ENCODE data around the gene ERC1. TPM values are rescaled to one million over a fixed set of nuclear protein-coding genes. Genes with fewer than 3 reads are reported as not detected.
A peak's percentile ranks its signal among the peaks of the same experiment; 100 is the strongest.

The ERC1 gene
- total and polyA plus RNA-seq, 9 of the 15 experiments (the other 6 are each of a cell fraction or from before 2014, with no cell fraction given): 0.74 to 11.8 (median 4.8) TPM

GRCh38 chr12:1329784-1330476, 338.9 kb downstream of the ERC1 start (continued):
- TF ChIP-seq CBX1 (IDR thresholded peaks at IDR 0.05; ENCODE audit: low read depth) (no peak), EHMT2 (IDR thresholded peaks at IDR 0.05) (no peak), ZKSCAN8 (CRISPR knock-in tag; IDR thresholded peaks at IDR 0.05) (no peak), KAT2B (IDR thresholded peaks at IDR 0.05; ENCODE audit: low read depth, low read length) (no peak), ZNF609 (CRISPR knock-in tag; IDR thresholded peaks at IDR 0.05; ENCODE audit: borderline replicate concordance) (no peak)

GRCh38 chr12:1330477-1330827, 339.4 kb downstream of the ERC1 start:
- ChIA-PET CTCF (ENCODE audit: low intra/inter-chr PET ratio) (no interaction called here), POLR2A (no interaction called here)
- H3K9ac ChIP-seq (ENCODE audit: insufficient read depth in 1 of 2, low read depth in 2 of 2, low read length in 2 of 2): no peak overlapping the region
- no peak overlapping the region for H2AFZ ChIP-seq (ENCODE audit: low read depth, low read length)
- H3K4me1 ChIP-seq (replicated peaks in 1 of 2; ENCODE audit: control insufficient read depth in 2 of 2, insufficient read depth in 2 of 2, low read length in 2 of 2): peaks cover 11 to 34% of the 10 kb centered on the region in 2 experiments
- no peaks in the 10 kb centered on the region for H3K9me3 ChIP-seq (replicated peaks; ENCODE audit: control insufficient read depth, insufficient read depth, low read depth, low read length)
- FAIRE-seq (no peak), DNase-seq (ENCODE audit: extremely low read depth in 1 of 4, low spot score in 3 of 4) (no peak), ATAC-seq (peak; percentile 45; the same call in 2 of the 3 replicates)
- no peaks in the 10 kb centered on the region for H3K27me3 ChIP-seq (ENCODE audit: control insufficient read depth in 2 of 2, insufficient read depth in 2 of 2, low read length in 2 of 2)
- H4K20me1 ChIP-seq (replicated peaks; ENCODE audit: control insufficient read depth, insufficient read depth, low read length): no peaks in the 10 kb centered on the region
- no peak overlapping the region for H3K4me2 ChIP-seq (ENCODE audit: insufficient read depth, low read length)
- in situ Hi-C loops (cut with MboI) (no loop called here), intact Hi-C loops (cut with micrococcal nuclease) (no loop called here)
- H3K79me2 ChIP-seq (ENCODE audit: control insufficient read depth, insufficient read depth, low read length): no peaks in the 10 kb centered on the region
- WGBS (ENCODE audit: insufficient coverage, low coverage, missing lambda C conversion rate): 0% methylated on average over 1 of the region's 1 CpG
- no TSS peak for BruUV-seq (replicated peaks)
- no peak overlapping the region for H3K4me3 ChIP-seq
- peak overlapping the region; percentile 50; the same call in 2 of the 3 replicates for H3K27ac ChIP-seq (ENCODE audit: extremely low read depth, low read depth, low read length)
- no peaks in the 10 kb centered on the region for H3K36me3 ChIP-seq (ENCODE audit: control insufficient read depth, insufficient read depth, low read length)
- H3K9me1 ChIP-seq (ENCODE audit: control insufficient read depth, insufficient read depth, low read length): no peaks in the 10 kb centered on the region
- TF ChIP-seq CBFA2T3 (IDR thresholded peaks at IDR 0.05) (peak; percentile 75), NCOR1 (IDR thresholded peaks at IDR 0.05) (peak; percentile 41), TAL1 (IDR thresholded peaks at IDR 0.05) (peak; percentile 62), SMARCA4 (IDR thresholded peaks at IDR 0.05) (peak; percentile 67), TCF3 (CRISPR knock-in tag; IDR thresholded peaks at IDR 0.05) (peak; percentile 52), THRAP3 (IDR thresholded peaks at IDR 0.05; ENCODE audit: borderline replicate concordance) (peak; percentile 68; the same call in 1 of the 2 replicates), DPF2 (IDR thresholded peaks at IDR 0.05) (peak; percentile 71; the same call in 1 of the 2 replicates), EP300 (IDR thresholded peaks at IDR 0.05; ENCODE audit: low read length) (peak; percentile 50; the same call in 1 of the 2 replicates), ZBTB7A (IDR thresholded peaks at IDR 0.05; ENCODE audit: borderline replicate concordance, control insufficient read depth, low read depth, low read length) (no peak), MEIS2 (IDR thresholded peaks at IDR 0.05; ENCODE audit: partially characterized antibody) (peak; percentile 2), CBFA2T2 (conservative IDR thresholded peaks at IDR 0.05) (peak; percentile 44; the same call in 1 of the 2 replicates), TEAD4 (IDR thresholded peaks at IDR 0.05; ENCODE audit: low read length) (0 out of 2 replicates have a peak, but pooled peaks have one; percentile 32), TEAD4 (CRISPR knock-in tag; IDR thresholded peaks at IDR 0.05; ENCODE audit: borderline replicate concordance) (no peak), ADNP (tag; IDR thresholded peaks at IDR 0.05) (0 out of 2 replicates have a peak, but pooled peaks have one; percentile 41), ARID1B (IDR thresholded peaks at IDR 0.05) (peak; percentile 84), TARDBP (IDR thresholded peaks at IDR 0.05) (no peak)

All from K562 (cell line).